H1 (cell line): Measurements from ENCODE around the gene SLC1A1.

ENCODE experiments used
- BRCA1 ChIP-seq: IDR thresholded peaks from 2 replicates; pipeline ENCODE4 v1.6.1; 2012; ENCODE audit warnings: low read depth, low read length, improper control_type of control experiment
- CBX5 ChIP-seq: fragments of 300-800, 300-1000 bp; sonication (generic); IDR thresholded peaks from 2 replicates; pipeline ENCODE4 v1.7.1; 2016; ENCODE audit warnings: antibody characterized with exemption, low read length, low read depth
- EP300 ChIP-seq, 2 experiments: IDR thresholded peaks; 1 replicate in 1 of 2; 2 replicates in 1 of 2; pipeline ENCODE4 v1.6.1; 2011 to 2012; ENCODE audit warnings: low read depth in 2 of 2, low read length in 2 of 2, mild to moderate bottlenecking in 2 of 2, borderline replicate concordance in 1 of 2, inconsistent platforms in 1 of 2, moderate library complexity in 1 of 2
- EZH2 ChIP-seq: fragments of 200-600 bp; sonication (generic); IDR thresholded peaks from 2 replicates; pipeline ENCODE4 v1.7.1; 2012; ENCODE audit warnings: low read depth, mild to moderate bottlenecking, moderate library complexity, low read length, inconsistent platforms; ENCODE audit not compliant: severe bottlenecking
- POLR2A ChIP-seq, 2 experiments: IDR thresholded peaks; 1 replicate in 1 of 2; 2 replicates in 1 of 2; pipeline ENCODE4 v1.6.1; 2011; ENCODE audit warnings: low read depth in 2 of 2, low read length in 2 of 2, mild to moderate bottlenecking in 2 of 2; ENCODE audit errors: control extremely low read depth in 1 of 2
- SIRT6 ChIP-seq: IDR thresholded peaks from one replicate; pipeline ENCODE4 v1.7.1; 2012; ENCODE audit warnings: low read length, inconsistent platforms
- SUZ12 ChIP-seq: fragments of 200-600 bp; sonication (generic); IDR thresholded peaks from 2 replicates; pipeline ENCODE4 v1.6.1; 2012; ENCODE audit warnings: mild to moderate bottlenecking, inconsistent platforms, low read length, moderate library complexity, mixed read lengths
- TF ChIP-seq, protein P1 (sequence below), 3 experiments: IDR thresholded peaks; 1 replicate in 2 of 3; 2 replicates in 1 of 3; pipeline versions ENCODE4 v1.5.1 to v1.6.1; 2011; ENCODE audit warnings: low read length in 3 of 3, mild to moderate bottlenecking in 3 of 3, inconsistent platforms in 2 of 3, low read depth in 1 of 3, moderate library complexity in 1 of 3; ENCODE audit not compliant: insufficient read depth in 1 of 3; ENCODE audit errors: control extremely low read depth in 1 of 3

DNA sequence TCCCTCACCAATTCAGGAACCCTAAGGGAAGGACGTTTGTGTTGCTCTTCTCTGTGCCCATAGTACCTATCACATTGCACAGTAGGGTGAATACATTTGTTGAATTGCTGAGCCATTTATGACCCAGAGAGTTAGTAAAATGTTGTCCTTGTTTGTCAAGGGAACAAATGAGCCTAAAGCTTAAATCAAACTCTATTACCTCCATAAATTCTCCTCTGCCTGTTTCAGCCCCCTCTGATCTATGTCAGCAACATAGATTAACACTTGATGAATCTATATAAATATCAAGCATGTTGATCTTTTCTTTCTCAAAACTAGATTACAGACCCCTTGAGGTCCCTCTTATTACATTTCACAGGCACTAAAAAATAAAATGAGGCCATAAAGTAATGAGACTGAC, 7.1 kb downstream of the SLC1A1 start:
- TF ChIP-seq, protein P1, sequence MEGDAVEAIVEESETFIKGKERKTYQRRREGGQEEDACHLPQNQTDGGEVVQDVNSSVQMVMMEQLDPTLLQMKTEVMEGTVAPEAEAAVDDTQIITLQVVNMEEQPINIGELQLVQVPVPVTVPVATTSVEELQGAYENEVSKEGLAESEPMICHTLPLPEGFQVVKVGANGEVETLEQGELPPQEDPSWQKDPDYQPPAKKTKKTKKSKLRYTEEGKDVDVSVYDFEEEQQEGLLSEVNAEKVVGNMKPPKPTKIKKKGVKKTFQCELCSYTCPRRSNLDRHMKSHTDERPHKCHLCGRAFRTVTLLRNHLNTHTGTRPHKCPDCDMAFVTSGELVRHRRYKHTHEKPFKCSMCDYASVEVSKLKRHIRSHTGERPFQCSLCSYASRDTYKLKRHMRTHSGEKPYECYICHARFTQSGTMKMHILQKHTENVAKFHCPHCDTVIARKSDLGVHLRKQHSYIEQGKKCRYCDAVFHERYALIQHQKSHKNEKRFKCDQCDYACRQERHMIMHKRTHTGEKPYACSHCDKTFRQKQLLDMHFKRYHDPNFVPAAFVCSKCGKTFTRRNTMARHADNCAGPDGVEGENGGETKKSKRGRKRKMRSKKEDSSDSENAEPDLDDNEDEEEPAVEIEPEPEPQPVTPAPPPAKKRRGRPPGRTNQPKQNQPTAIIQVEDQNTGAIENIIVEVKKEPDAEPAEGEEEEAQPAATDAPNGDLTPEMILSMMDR (IDR thresholded peaks at IDR 0.05; ENCODE audit: control extremely low read depth in 1 of 3, insufficient read depth in 1 of 3, low read depth in 1 of 3, low read length in 3 of 3): no peak
- no peak for TF ChIP-seq POLR2A (IDR thresholded peaks at IDR 0.05; ENCODE audit: control extremely low read depth in 1 of 2, low read depth in 2 of 2, low read length in 2 of 2)
- TF ChIP-seq SIRT6: no peak
- TF ChIP-seq EZH2: no peak
- no peak for TF ChIP-seq SUZ12
- no peak for TF ChIP-seq CBX5
- no peak for TF ChIP-seq BRCA1
- TF ChIP-seq EP300 (IDR thresholded peaks at IDR 0.05; ENCODE audit: borderline replicate concordance in 1 of 2, low read depth in 2 of 2, low read length in 2 of 2): no peak
